Muscle of leg (tissue), 11 donors: ENCODE measurements around the gene ZNF335. TPM values are rescaled to one million over a fixed set of nuclear protein-coding genes. Genes with fewer than 3 reads are reported as not detected.

ENCODE experiments used
- DNase-seq: peaks from one replicate; pipeline ENCODE4 v3.0.0; 2013
- H3K27ac ChIP-seq: one replicate; pipeline ENCODE4 v1.5.1; 2013; ENCODE audit warnings: mild to moderate bottlenecking, low read length, control low read depth
- H3K27me3 ChIP-seq: one replicate; pipeline ENCODE4 v1.6.1; 2013; ENCODE audit warnings: low read length; ENCODE audit not compliant: control insufficient read depth, insufficient read depth
- H3K36me3 ChIP-seq: one replicate; pipeline ENCODE4 v1.6.1; 2013; ENCODE audit warnings: low read length; ENCODE audit not compliant: control insufficient read depth, insufficient read depth
- H3K4me1 ChIP-seq: one replicate; pipeline ENCODE4 v1.6.1; 2013; ENCODE audit warnings: low read length; ENCODE audit not compliant: control insufficient read depth, insufficient read depth
- H3K4me3 ChIP-seq: one replicate; pipeline ENCODE4 v1.5.1; 2013; ENCODE audit warnings: low read length, control low read depth
- H3K9me3 ChIP-seq: replicated peaks from 2 replicates; pipeline ENCODE4 v1.6.1; 2013; ENCODE audit warnings: low read depth, low read length; ENCODE audit not compliant: control insufficient read depth
- WGBS: methylation state at CpG from one replicate; pipeline ENCODE4 v1.1.5; 2013; ENCODE audit warnings: missing lambda C conversion rate; ENCODE audit not compliant: insufficient coverage; 5-methylcytosine and 5-hydroxymethylcytosine counted together
- polyA plus RNA-seq, 8 donors: library from polyadenylated mRNA; unstranded; fragments of 120-200 nt; gene quantifications; one replicate each; pipeline versions ENCODE4 v1.2.1 to v1.2.3, GENCODE V29; 2013; ENCODE audit warnings: inconsistent platforms in 1 of 8, low replicate concordance in 1 of 8; ENCODE audit not compliant: insufficient read length in 8 of 8, insufficient read depth in 1 of 8
- total RNA-seq: library from RNA; stranded (reverse); fragments of 120-200 nt; gene quantifications from one replicate; pipeline ENCODE4 v1.2.4, GENCODE V29; 2013

The ZNF335 gene
- total and polyA plus RNA-seq, 9 donors, result 7.8 to 12.4 (median 9.6) TPM

GRCh38 chr20:45952861-45953260 lies 19.1 kb downstream of the ZNF335 start:
- Histone ChIP-seq H3K27ac (no peak overlapping the region), H3K36me3 (peaks cover 76% of the 10 kb centered on the region), H3K9me3 (no peaks in the 10 kb centered on the region), H3K4me1 (peaks cover 5% of the 10 kb centered on the region), H3K4me3 (no peak overlapping the region), H3K27me3 (no peaks in the 10 kb centered on the region)
- DNase-seq, result no peak
- whole genome bisulfite sequencing, result 95% methylated on average over 5 of the region's 5 CpGs

DNA sequence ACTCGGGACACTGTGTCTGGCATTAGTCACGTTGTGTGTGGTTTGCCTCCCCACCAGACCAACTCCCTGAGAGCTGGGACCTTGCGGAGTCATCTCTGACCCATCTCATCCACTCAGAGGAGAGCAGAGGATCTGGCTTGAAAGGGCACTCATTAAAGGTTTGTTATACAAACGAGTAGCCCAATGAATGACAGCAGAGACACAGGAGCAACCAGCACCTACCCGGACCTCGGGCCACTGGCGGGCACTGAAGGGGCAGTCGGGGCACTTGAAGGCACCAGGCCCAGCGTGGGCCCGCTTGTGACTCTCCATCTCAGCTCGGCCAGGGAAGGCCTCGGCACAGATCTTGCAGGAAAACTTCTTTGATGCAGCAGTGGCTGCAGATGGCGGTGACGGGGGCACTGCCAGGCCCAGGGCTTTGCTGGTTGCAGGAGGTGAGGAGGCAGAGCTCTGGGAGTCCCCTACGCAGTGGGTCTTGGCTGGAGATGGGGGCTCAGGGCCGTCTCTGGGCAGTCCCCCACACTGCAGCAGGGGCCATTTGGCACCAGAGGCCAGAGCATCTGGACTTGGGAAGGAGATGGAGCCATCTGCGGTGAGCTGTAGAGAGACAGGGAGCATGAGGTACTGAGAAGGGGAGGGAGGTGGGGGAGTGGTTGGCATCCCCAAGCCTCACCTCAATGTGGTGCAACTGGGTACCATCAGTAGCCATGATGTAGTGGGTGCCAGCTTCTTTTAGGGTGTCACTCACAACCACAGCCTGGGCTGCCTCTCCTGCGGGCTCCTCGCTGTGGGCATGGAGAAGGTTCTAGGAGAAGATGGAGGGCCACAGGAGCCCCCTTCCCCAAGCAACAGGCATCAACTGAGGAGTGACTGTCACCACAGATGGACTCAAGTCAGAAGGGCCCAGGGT lies 19.8 kb downstream of the ZNF335 start:
- DNase-seq, result no peak
- Histone ChIP-seq H3K27ac (no peak overlapping the region), H3K27me3 (no peaks in the 10 kb centered on the region), H3K36me3 (peaks cover 76% of the 10 kb centered on the region), H3K4me1 (peaks cover 5% of the 10 kb centered on the region), H3K9me3 (no peaks in the 10 kb centered on the region), H3K4me3 (no peak overlapping the region)
- WGBS, result 88% methylated on average over 14 of the region's 19 CpGs

GRCh38 chr20:45950330-45950646 lies 21.7 kb downstream of the ZNF335 start:
- no peak overlapping the region for H3K4me3 ChIP-seq

DNA sequence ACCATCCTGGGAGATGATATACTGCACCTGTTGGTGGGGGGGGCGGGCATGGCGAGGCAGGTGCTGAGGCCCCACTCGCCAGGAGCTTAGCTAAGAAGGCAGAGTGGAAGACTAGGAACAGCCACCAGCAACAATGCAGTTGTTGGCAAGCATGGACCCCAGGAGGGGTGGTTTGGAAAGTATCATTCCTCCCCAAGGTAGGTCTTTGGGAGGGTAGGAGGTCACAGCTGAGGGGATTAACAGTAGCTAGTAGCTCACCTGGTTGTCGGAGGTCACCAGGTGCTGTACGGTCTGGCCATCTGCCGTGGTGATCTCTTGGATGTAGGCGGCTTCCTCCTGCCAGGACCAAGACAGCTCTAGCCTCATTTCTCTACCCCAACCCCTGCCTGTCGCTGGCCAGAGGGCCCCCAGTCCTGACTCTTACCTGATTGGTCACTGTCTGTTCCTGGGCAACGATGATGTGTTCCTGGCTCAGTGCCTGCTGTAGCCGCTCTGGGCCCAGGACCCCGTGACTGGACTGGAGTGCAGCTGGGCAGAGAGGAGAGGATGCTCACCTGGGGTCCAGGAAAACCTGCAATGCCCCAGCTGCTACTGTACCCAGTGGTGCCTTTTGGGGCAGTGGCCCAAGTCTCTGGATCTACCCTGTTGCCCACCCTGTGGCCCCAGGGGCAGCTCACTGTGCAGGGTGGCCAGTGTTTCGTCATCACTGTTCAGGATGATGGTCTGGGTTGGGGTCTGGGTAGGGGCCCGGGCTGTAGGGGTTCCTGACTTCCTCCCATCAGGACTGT lies 22.3 kb downstream of the ZNF335 start:
- Histone ChIP-seq H3K27ac (no peak overlapping the region), H3K36me3 (peaks cover 92% of the 10 kb centered on the region), H3K27me3 (no peaks in the 10 kb centered on the region), H3K4me1 (peaks cover 5% of the 10 kb centered on the region), H3K4me3 (no peak overlapping the region), H3K9me3 (no peaks in the 10 kb centered on the region)
- DNase-seq, result no peak
- WGBS, result 77% methylated on average over 10 of the region's 13 CpGs

More at GRCh38 chr20:45950330-45950646, 21.7 kb downstream of the ZNF335 start:
- peaks cover 5% of the 10 kb centered on the region for H3K4me1 ChIP-seq
- H3K27me3 ChIP-seq, result no peaks in the 10 kb centered on the region
- H3K27ac ChIP-seq, result no peak overlapping the region
- peaks cover 86% of the 10 kb centered on the region for H3K36me3 ChIP-seq
- WGBS, result 78% methylated on average over 4 of the region's 9 CpGs
- no peak for DNase-seq
- no peaks in the 10 kb centered on the region for H3K9me3 ChIP-seq

DNA sequence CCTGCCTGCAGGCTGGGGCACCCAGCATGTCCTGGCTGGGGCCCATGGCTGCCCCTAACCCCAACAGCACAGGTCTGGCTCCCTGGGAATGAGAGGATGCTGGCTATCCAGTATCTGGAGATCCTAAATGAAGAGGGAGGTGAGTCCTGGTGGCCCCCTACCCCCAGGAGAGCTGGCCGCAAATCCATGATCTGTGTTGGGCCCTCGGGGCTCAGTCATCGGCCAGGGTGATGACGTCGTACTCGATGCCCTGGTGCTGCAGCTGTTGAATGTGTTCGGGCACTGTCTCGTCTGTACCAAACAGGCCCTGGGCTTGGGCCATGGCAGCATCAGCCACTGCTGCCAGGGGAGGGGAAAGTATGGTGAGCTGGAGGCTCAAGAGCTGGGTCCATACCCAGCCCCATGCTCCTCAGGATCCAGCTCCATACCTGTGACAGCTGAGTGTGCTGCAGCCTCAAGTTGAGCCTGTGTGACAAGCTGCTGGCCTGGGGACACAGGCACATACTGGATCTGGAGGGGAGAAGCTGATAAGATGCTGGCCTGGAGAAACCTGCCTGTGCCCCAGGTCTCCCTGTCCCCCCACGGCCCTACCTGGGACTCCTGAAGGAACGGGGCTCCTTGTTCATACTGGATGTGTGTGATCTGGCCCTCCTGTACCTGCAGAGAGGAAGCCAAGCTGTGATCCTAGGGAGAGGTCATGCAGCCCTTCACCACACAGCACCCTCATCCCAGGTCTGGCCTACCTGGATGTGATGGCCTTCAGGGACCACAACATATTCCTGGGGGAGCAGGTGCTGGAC lies 23.1 kb downstream of the ZNF335 start:
- peaks cover 5% of the 10 kb centered on the region for H3K4me1 ChIP-seq

GRCh38 chr20:45948261-45948733 lies 23.7 kb downstream of the ZNF335 start:
- Histone ChIP-seq H3K9me3 (no peaks in the 10 kb centered on the region), H3K4me1 (peaks cover 5% of the 10 kb centered on the region), H3K27me3 (no peaks in the 10 kb centered on the region), H3K4me3 (no peak overlapping the region), H3K27ac (no peak overlapping the region), H3K36me3 (peaks cover 98% of the 10 kb centered on the region)
- no peak for DNase-seq
- WGBS, result 68% methylated on average over 6 of the region's 7 CpGs

More for the DNA sequence above, 23.1 kb downstream of the ZNF335 start:
- Histone ChIP-seq H3K36me3 (peaks cover 98% of the 10 kb centered on the region), H3K27me3 (no peaks in the 10 kb centered on the region), H3K27ac (no peak overlapping the region), H3K4me3 (no peak overlapping the region), H3K9me3 (no peaks in the 10 kb centered on the region)
- DNase-seq, result no peak
- WGBS, result 53% methylated on average over 9 of the region's 10 CpGs

GRCh38 chr20:45947110-45947866 lies 24.7 kb downstream of the ZNF335 start:
- DNase-seq, result no peak
- H3K27me3 ChIP-seq, result no peaks in the 10 kb centered on the region
- H3K9me3 ChIP-seq, result no peaks in the 10 kb centered on the region
- H3K27ac ChIP-seq, result no peak overlapping the region
- peaks cover 5% of the 10 kb centered on the region for H3K4me1 ChIP-seq
- WGBS, result 83% methylated on average over 27 of the region's 29 CpGs
- peaks cover 97% of the 10 kb centered on the region for H3K36me3 ChIP-seq
- no peak overlapping the region for H3K4me3 ChIP-seq

- WGBS, result 82% methylated on average over 20 of the region's 20 CpGs
- Histone ChIP-seq H3K4me3 (no peak overlapping the region), H3K27ac (no peak overlapping the region), H3K27me3 (no peaks in the 10 kb centered on the region), H3K36me3 (peaks cover 91% of the 10 kb centered on the region), H3K4me1 (peaks cover 5% of the 10 kb centered on the region), H3K9me3 (no peaks in the 10 kb centered on the region)
- DNase-seq, result peak; percentile 48
These were observed 25.6 kb downstream of the ZNF335 start for GRCh38 chr20:45946149-45946970.

DNA sequence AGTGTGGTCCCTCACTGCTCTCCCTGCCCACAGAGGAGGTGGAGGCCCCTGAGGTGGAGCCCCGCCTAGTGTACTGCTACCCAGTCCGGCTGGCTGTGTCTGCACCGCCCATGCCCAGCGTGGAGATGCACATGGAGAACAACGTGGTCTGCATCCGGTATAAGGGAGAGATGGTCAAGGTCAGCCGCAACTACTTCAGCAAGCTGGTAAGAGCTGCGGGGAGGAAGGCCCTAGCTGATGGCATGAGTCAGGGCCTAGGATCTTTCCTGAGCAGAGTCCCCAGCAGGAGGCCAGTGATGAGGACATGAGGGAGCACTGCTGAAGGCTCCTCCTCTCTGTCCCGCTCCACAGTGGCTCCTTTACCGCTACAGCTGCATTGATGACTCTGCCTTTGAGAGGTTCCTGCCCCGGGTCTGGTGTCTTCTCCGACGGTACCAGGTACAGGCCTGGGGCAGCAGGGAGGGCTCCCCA lies 26.3 kb downstream of the ZNF335 start:
- H3K27me3 ChIP-seq, result no peaks in the 10 kb centered on the region
- H3K4me1 ChIP-seq, result peaks cover 5% of the 10 kb centered on the region
- no peak overlapping the region for H3K4me3 ChIP-seq
- H3K27ac ChIP-seq, result no peak overlapping the region
- DNase-seq, result no peak
- 80% methylated on average over 13 of the region's 13 CpGs for WGBS
- H3K36me3 ChIP-seq, result peaks cover 93% of the 10 kb centered on the region
- H3K9me3 ChIP-seq, result no peaks in the 10 kb centered on the region
